Left ventricle myocardium inferior (tissue), 1 donor: ENCODE measurements around the gene DSG3. TPM values are rescaled to one million over a fixed set of nuclear protein-coding genes. Genes with fewer than 3 reads are reported as not detected.

Experiments used
- DNase-seq: peaks from one replicate; pipeline ENCODE4 v3.0.0-alpha.2; 2020
- H3K27ac ChIP-seq: fragments of 200-600 bp; replicated peaks from 2 replicates; pipeline ENCODE4 v1.8.0; 2021
- H3K27me3 ChIP-seq: fragments of 200-600 bp; 2 replicates; pipeline ENCODE4 v1.8.0; 2021; ENCODE audit warnings: low read depth
- H3K36me3 ChIP-seq: fragments of 200-600 bp; 2 replicates; pipeline ENCODE4 v1.8.0; 2021
- H3K4me1 ChIP-seq: fragments of 200-600 bp; 2 replicates; pipeline ENCODE4 v1.8.0; 2021
- H3K4me3 ChIP-seq: fragments of 200-600 bp; 2 replicates; pipeline ENCODE4 v1.8.0; 2021; ENCODE audit warnings: mild to moderate bottlenecking, moderate library complexity
- H3K9me3 ChIP-seq: fragments of 200-600 bp; replicated peaks from 2 replicates; pipeline ENCODE4 v1.8.0; 2021
- intact Hi-C: fragments of 100-400 bp; cut with micrococcal nuclease; formaldehyde crosslinking; loops from one replicate; pipeline ENCODE4 v1.11.0; 2022
- total RNA-seq: library from RNA; stranded (reverse); fragmentation: NEBNext Ultra II Directional; extraction: Animal tissue kit (Norgen Biotek cat#: 25700); gene quantifications from one replicate; pipeline ENCODE4 v1.2.1, GENCODE V29; 2021
- TF ChIP-seq, protein P1 (sequence below): fragments of 200-600 bp; IDR thresholded peaks from 2 replicates; pipeline ENCODE4 v1.8.0; 2021; ENCODE audit warnings: antibody characterized with exemption, mild to moderate bottlenecking, borderline replicate concordance
- donor health status: DM: no; HTN: yes; CAD: no; lungs with severe emphysema.

Gene DSG3
- total RNA-seq, 1 donor from 2014 or later, result not detected

- intact Hi-C loops, result no loop called here
- Histone ChIP-seq H3K9me3 (peaks cover 14% of the 10 kb centered on the region), H3K4me3 (no peak overlapping the region), H3K36me3 (no peaks in the 10 kb centered on the region), H3K27ac (no peak overlapping the region), H3K27me3 (no peaks in the 10 kb centered on the region), H3K4me1 (no peaks in the 10 kb centered on the region)
- DNase-seq, result no peak
- TF ChIP-seq, protein P1, sequence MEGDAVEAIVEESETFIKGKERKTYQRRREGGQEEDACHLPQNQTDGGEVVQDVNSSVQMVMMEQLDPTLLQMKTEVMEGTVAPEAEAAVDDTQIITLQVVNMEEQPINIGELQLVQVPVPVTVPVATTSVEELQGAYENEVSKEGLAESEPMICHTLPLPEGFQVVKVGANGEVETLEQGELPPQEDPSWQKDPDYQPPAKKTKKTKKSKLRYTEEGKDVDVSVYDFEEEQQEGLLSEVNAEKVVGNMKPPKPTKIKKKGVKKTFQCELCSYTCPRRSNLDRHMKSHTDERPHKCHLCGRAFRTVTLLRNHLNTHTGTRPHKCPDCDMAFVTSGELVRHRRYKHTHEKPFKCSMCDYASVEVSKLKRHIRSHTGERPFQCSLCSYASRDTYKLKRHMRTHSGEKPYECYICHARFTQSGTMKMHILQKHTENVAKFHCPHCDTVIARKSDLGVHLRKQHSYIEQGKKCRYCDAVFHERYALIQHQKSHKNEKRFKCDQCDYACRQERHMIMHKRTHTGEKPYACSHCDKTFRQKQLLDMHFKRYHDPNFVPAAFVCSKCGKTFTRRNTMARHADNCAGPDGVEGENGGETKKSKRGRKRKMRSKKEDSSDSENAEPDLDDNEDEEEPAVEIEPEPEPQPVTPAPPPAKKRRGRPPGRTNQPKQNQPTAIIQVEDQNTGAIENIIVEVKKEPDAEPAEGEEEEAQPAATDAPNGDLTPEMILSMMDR, result no peak
These were observed 10.7 kb upstream of the DSG3 start for GRCh38 chr18:31436825-31437224.

DNA sequence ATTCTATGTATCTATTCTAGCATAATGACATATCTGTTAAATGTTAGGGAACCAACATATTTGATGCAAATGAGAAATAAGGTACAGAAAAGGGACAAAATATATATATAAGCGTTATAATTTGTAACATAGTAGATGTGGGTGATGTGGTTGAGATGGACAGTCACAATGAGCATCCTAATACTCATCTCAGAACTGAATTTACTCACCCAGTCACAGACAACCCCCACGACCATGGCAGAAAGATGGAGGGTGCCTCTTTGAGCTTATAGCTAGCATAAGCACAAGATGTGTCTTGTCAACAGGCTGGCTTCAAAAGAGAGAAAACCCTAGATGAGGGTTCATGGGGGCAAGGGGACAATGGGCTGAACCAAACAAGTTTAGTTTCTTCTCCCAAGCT lies 9.1 kb upstream of the DSG3 start:
- intact Hi-C loops, result no loop called here
- TF ChIP-seq, protein P1, result no peak
- no peaks in the 10 kb centered on the region for H3K27me3 ChIP-seq
- no peaks in the 10 kb centered on the region for H3K36me3 ChIP-seq
- DNase-seq, result no peak
- H3K27ac ChIP-seq, result no peak overlapping the region
- H3K9me3 ChIP-seq, result no peaks in the 10 kb centered on the region
- no peak overlapping the region for H3K4me3 ChIP-seq
- no peaks in the 10 kb centered on the region for H3K4me1 ChIP-seq

GRCh38 chr18:31439807-31440325 lies 7.7 kb upstream of the DSG3 start:
- Histone ChIP-seq H3K4me1 (no peaks in the 10 kb centered on the region), H3K4me3 (no peak overlapping the region), H3K27ac (no peak overlapping the region), H3K27me3 (no peaks in the 10 kb centered on the region), H3K36me3 (no peaks in the 10 kb centered on the region), H3K9me3 (no peaks in the 10 kb centered on the region)
- intact Hi-C loops, result no loop called here
- no peak for DNase-seq
- TF ChIP-seq, protein P1, result no peak

GRCh38 chr18:31440787-31441186 lies 6.8 kb upstream of the DSG3 start:
- Histone ChIP-seq H3K4me3 (no peak overlapping the region), H3K36me3 (no peaks in the 10 kb centered on the region), H3K4me1 (no peaks in the 10 kb centered on the region), H3K27ac (no peak overlapping the region), H3K27me3 (no peaks in the 10 kb centered on the region), H3K9me3 (no peaks in the 10 kb centered on the region)
- TF ChIP-seq, protein P1, result no peak
- intact Hi-C loops, result no loop called here
- DNase-seq, result no peak

- intact Hi-C loops, result no loop called here
- Histone ChIP-seq H3K36me3 (no peaks in the 10 kb centered on the region), H3K27ac (no peak overlapping the region), H3K27me3 (no peaks in the 10 kb centered on the region), H3K4me1 (no peaks in the 10 kb centered on the region), H3K4me3 (no peak overlapping the region), H3K9me3 (no peaks in the 10 kb centered on the region)
- TF ChIP-seq, protein P1, result no peak
- DNase-seq, result no peak
These were observed 6.0 kb upstream of the DSG3 start for GRCh38 chr18:31441493-31441892.
